GM18505 (cell line): ENCODE results near the gene BACE2.

Experiments
- ATAC-seq: cut with Tn5 transposase; IDR thresholded peaks from one replicate; pipeline ENCODE4 v1.9.1; 2021; ENCODE audit not compliant: unreplicated experiment
- POLR2A ChIP-seq: IDR thresholded peaks from 4 replicates; pipeline ENCODE4 v1.6.1; 2011; ENCODE audit warnings: borderline replicate concordance; ENCODE audit not compliant: insufficient read depth, insufficient read length; ENCODE audit errors: extremely low read depth

Gene BACE2

GRCh38 chr21:41222247-41223068, 54.5 kb downstream of the BACE2 start:
- no peak for ATAC-seq
- TF ChIP-seq POLR2A: no peak

- no peak for ATAC-seq
- TF ChIP-seq POLR2A: no peak
These were observed 58.9 kb downstream of the BACE2 start for GRCh38 chr21:41226853-41227252.

GRCh38 chr21:41227357-41228005, 59.5 kb downstream of the BACE2 start:
- no peak for TF ChIP-seq POLR2A

GRCh38 chr21:41228006-41228370, 60.0 kb downstream of the BACE2 start:
- no peak for ATAC-seq

More at GRCh38 chr21:41227357-41228005, 59.5 kb downstream of the BACE2 start:
- no peak for ATAC-seq

GRCh38 chr21:41228492-41228891, 60.5 kb downstream of the BACE2 start:
- no peak for ATAC-seq
- TF ChIP-seq POLR2A: no peak

More at GRCh38 chr21:41228006-41228370, 60.0 kb downstream of the BACE2 start:
- no peak for TF ChIP-seq POLR2A

GRCh38 chr21:41228958-41229357, 61.0 kb downstream of the BACE2 start:
- no peak for ATAC-seq
- no peak for TF ChIP-seq POLR2A

GRCh38 chr21:41229509-41230248, 61.7 kb downstream of the BACE2 start:
- TF ChIP-seq POLR2A: no peak
- ATAC-seq: no peak

GRCh38 chr21:41230497-41230896, 62.5 kb downstream of the BACE2 start:
- TF ChIP-seq POLR2A: no peak
- ATAC-seq: no peak

- no peak for ATAC-seq
- TF ChIP-seq POLR2A: no peak
These were observed 63.1 kb downstream of the BACE2 start for GRCh38 chr21:41231060-41231459.

GRCh38 chr21:41232013-41232412, 64.1 kb downstream of the BACE2 start:
- no peak for ATAC-seq
- no peak for TF ChIP-seq POLR2A

- no peak for ATAC-seq
- no peak for TF ChIP-seq POLR2A
These were observed 66.0 kb downstream of the BACE2 start for GRCh38 chr21:41233916-41234315.

GRCh38 chr21:41234569-41234968, 66.6 kb downstream of the BACE2 start:
- TF ChIP-seq POLR2A: no peak
- no peak for ATAC-seq

GRCh38 chr21:41235201-41235600, 67.2 kb downstream of the BACE2 start:
- TF ChIP-seq POLR2A: no peak
- no peak for ATAC-seq
